Posterior vena cava (tissue), 2 donors: ENCODE data around the gene GRAMD2A. TPM values are rescaled to one million over a fixed set of nuclear protein-coding genes. Genes with fewer than 3 reads are reported as not detected.

Experiments
- DNase-seq: peaks from one replicate; pipeline ENCODE4 v3.0.0-alpha.2; 2020; ENCODE audit warnings: low spot score
- intact Hi-C, 2 donors: fragments of 100-400 bp; cut with DNase I; formaldehyde crosslinking; loops; one replicate each; pipeline versions ENCODE4 v1.14.1 to v1.14.2; 2022 to 2023
- total RNA-seq, 2 donors: library from RNA; stranded (reverse); fragmentation: NEBNext Ultra II Directional; extraction: Animal tissue kit (Norgen Biotek cat#: 25700); gene quantifications; one replicate each; pipeline ENCODE4 v1.2.1, GENCODE V29; 2021
- donor health status: DM: yes; HTN: yes; CAD: no.
- donor health status: DM: yes; HTN: yes; CAD: no.

The GRAMD2A gene
- total RNA-seq, 2 donors from 2014 or later: 0.10 TPM; not detected in 1

- intact Hi-C loops: no loop called here
Observed at GRCh38 chr15:72196409-72197040, 1.1 kb downstream of the GRAMD2A start.

GRCh38 chr15:72195101-72195511 lies 2.5 kb downstream of the GRAMD2A start:
- DNase-seq: no peak
- intact Hi-C loops: no loop called here

More at GRCh38 chr15:72196409-72197040, 1.1 kb downstream of the GRAMD2A start:
- DNase-seq: no peak

- no peak for DNase-seq
- intact Hi-C loops: no loop called here
Observed at GRCh38 chr15:72193836-72194396, 3.7 kb downstream of the GRAMD2A start.

GRCh38 chr15:72192416-72192815 lies 5.2 kb downstream of the GRAMD2A start:
- no peak for DNase-seq
- intact Hi-C loops: no loop called here

GRCh38 chr15:72189250-72189902 lies 8.2 kb downstream of the GRAMD2A start:
- intact Hi-C loops: no loop called here
- DNase-seq: no peak

GRCh38 chr15:72184165-72184811 lies 13.3 kb downstream of the GRAMD2A start:
- intact Hi-C loops: no loop called here
- DNase-seq: peak; percentile 74

- intact Hi-C loops: no loop called here
- DNase-seq: peak; percentile 70
Observed at GRCh38 chr15:72183781-72184164, 13.8 kb downstream of the GRAMD2A start.

- intact Hi-C loops: no loop called here
- DNase-seq: peak; percentile 9
Observed at GRCh38 chr15:72182673-72183072, 14.9 kb downstream of the GRAMD2A start.

GRCh38 chr15:72182244-72182643 lies 15.3 kb downstream of the GRAMD2A start:
- intact Hi-C loops: no loop called here
- no peak for DNase-seq

- DNase-seq: peak; percentile 24
- intact Hi-C loops: no loop called here
Observed at GRCh38 chr15:72180761-72181324, 16.7 kb downstream of the GRAMD2A start.

GRCh38 chr15:72179950-72180581 lies 17.5 kb downstream of the GRAMD2A start:
- DNase-seq: peak; percentile 81
- intact Hi-C loops: no loop called here

- DNase-seq: peak; percentile 67
- intact Hi-C loops: no loop called here
Observed at GRCh38 chr15:72178976-72179585, 18.5 kb downstream of the GRAMD2A start.

GRCh38 chr15:72176743-72177142 lies 20.8 kb downstream of the GRAMD2A start:
- intact Hi-C loops: no loop called here
- peak; percentile 1 for DNase-seq

- intact Hi-C loops: no loop called here
- peak; percentile 87 for DNase-seq
Observed at GRCh38 chr15:72176159-72176558, 21.4 kb downstream of the GRAMD2A start.

GRCh38 chr15:72175186-72176044 lies 22.2 kb downstream of the GRAMD2A start:
- peak; percentile 29 for DNase-seq
- intact Hi-C loops: no loop called here

GRCh38 chr15:72174551-72175165 lies 22.9 kb downstream of the GRAMD2A start:
- intact Hi-C loops: no loop called here
- peak; percentile 38 for DNase-seq

- intact Hi-C loops: no loop called here
- DNase-seq: peak; percentile 67
Observed at GRCh38 chr15:72173864-72174550, 23.6 kb downstream of the GRAMD2A start.
